ENCODE data around the gene VPS13A.

- TF ChIP-seq GABPB1 (CRISPR knock-in tag; IDR thresholded peaks at IDR 0.05) = no peak
- TF ChIP-seq SP1 (CRISPR knock-in tag; conservative IDR thresholded peaks at IDR 0.05) = peak; percentile 57
- TF ChIP-seq E2F4 (CRISPR knock-in tag; IDR thresholded peaks at IDR 0.05; ENCODE audit: borderline replicate concordance, low read depth) = no peak
Observed at GRCh38 chr9:77128125-77128789, 49.1 kb upstream of the VPS13A start.

Data from WTC11 (cell line).